KMS-11 (cell line): ENCODE measurements around the gene ADNP.

Experiments
- H2AFZ ChIP-seq: fragments of 200-600 bp; sonication (generic); 2 replicates; pipeline ENCODE4 v1.6.1; 2016; ENCODE audit warnings: antibody characterized with exemption, mixed run types, low read depth
- H3K27ac ChIP-seq: fragments of 200-600 bp; sonication (generic); 2 replicates; pipeline ENCODE4 v1.6.1; 2016; ENCODE audit warnings: mild to moderate bottlenecking, mixed run types
- H3K27me3 ChIP-seq: fragments of 200-600 bp; sonication (generic); 2 replicates; pipeline ENCODE4 v1.6.1; 2017; ENCODE audit warnings: mild to moderate bottlenecking, low read depth, mixed run types, moderate library complexity; ENCODE audit not compliant: insufficient read depth
- H3K36me3 ChIP-seq: fragments of 200-600 bp; sonication (generic); 2 replicates; pipeline ENCODE4 v1.6.1; 2017; ENCODE audit warnings: mild to moderate bottlenecking, mixed run types; ENCODE audit not compliant: insufficient read depth
- H3K4me1 ChIP-seq: fragments of 200-600 bp; sonication (generic); 2 replicates; pipeline ENCODE4 v1.6.1; 2016; ENCODE audit warnings: mild to moderate bottlenecking, low read depth, mixed run types; ENCODE audit not compliant: poor library complexity, severe bottlenecking
- H3K4me2 ChIP-seq: fragments of 200-600 bp; sonication (generic); 2 replicates; pipeline ENCODE4 v1.7.0; 2016; ENCODE audit warnings: mild to moderate bottlenecking, mixed run types
- H3K4me3 ChIP-seq: fragments of 200-600 bp; sonication (generic); IDR thresholded peaks from 2 replicates; pipeline ENCODE4 v1.6.1; 2017; ENCODE audit warnings: low read depth, low read length, mixed read lengths; ENCODE audit not compliant: insufficient read depth
- H3K79me2 ChIP-seq: fragments of 200-600 bp; sonication (generic); 2 replicates; pipeline ENCODE4 v1.6.1; 2016; ENCODE audit warnings: low read depth, mixed run types; ENCODE audit not compliant: insufficient read depth
- H3K9ac ChIP-seq: fragments of 200-600 bp; sonication (generic); 2 replicates; pipeline ENCODE4 v1.6.1; 2016; ENCODE audit warnings: mild to moderate bottlenecking, mixed run types
- H4K20me1 ChIP-seq: fragments of 200-600 bp; sonication (generic); 2 replicates; pipeline ENCODE4 v1.6.1; 2016; ENCODE audit warnings: mild to moderate bottlenecking, mixed run types; ENCODE audit not compliant: insufficient read depth
- TF ChIP-seq, protein P1 (sequence below): fragments of 200-600 bp; sonication (generic); conservative IDR thresholded peaks from 2 replicates; pipeline ENCODE4 v1.6.1; 2017; ENCODE audit warnings: low read depth, mild to moderate bottlenecking, antibody characterized with exemption, low read length, moderate library complexity, mixed read lengths

Gene ADNP

DNA sequence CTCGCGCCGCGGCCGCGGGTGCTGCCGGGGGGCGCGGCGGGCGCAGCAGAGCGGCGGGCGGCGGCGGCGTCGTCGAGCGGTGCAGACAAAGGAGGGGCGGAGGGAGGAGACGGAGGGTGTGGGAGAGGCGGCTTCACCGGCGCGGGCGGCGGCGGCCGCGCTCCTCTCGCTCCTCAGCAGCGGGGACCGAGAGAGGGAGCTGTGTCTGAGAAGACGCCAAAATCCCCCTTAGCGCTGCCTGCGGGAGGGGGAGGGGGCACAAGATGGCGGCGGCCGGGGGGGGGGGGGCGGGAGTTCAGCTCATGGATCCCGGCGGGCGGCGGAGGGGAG lies 296 bp downstream of the ADNP start:
- TF ChIP-seq, protein P1, sequence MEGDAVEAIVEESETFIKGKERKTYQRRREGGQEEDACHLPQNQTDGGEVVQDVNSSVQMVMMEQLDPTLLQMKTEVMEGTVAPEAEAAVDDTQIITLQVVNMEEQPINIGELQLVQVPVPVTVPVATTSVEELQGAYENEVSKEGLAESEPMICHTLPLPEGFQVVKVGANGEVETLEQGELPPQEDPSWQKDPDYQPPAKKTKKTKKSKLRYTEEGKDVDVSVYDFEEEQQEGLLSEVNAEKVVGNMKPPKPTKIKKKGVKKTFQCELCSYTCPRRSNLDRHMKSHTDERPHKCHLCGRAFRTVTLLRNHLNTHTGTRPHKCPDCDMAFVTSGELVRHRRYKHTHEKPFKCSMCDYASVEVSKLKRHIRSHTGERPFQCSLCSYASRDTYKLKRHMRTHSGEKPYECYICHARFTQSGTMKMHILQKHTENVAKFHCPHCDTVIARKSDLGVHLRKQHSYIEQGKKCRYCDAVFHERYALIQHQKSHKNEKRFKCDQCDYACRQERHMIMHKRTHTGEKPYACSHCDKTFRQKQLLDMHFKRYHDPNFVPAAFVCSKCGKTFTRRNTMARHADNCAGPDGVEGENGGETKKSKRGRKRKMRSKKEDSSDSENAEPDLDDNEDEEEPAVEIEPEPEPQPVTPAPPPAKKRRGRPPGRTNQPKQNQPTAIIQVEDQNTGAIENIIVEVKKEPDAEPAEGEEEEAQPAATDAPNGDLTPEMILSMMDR: no peak
- Histone ChIP-seq H3K36me3 (peaks cover 3% of the 10 kb centered on the region; the same call in 1 of the 2 replicates), H3K4me1 (peaks cover 41% of the 10 kb centered on the region)

DNA sequence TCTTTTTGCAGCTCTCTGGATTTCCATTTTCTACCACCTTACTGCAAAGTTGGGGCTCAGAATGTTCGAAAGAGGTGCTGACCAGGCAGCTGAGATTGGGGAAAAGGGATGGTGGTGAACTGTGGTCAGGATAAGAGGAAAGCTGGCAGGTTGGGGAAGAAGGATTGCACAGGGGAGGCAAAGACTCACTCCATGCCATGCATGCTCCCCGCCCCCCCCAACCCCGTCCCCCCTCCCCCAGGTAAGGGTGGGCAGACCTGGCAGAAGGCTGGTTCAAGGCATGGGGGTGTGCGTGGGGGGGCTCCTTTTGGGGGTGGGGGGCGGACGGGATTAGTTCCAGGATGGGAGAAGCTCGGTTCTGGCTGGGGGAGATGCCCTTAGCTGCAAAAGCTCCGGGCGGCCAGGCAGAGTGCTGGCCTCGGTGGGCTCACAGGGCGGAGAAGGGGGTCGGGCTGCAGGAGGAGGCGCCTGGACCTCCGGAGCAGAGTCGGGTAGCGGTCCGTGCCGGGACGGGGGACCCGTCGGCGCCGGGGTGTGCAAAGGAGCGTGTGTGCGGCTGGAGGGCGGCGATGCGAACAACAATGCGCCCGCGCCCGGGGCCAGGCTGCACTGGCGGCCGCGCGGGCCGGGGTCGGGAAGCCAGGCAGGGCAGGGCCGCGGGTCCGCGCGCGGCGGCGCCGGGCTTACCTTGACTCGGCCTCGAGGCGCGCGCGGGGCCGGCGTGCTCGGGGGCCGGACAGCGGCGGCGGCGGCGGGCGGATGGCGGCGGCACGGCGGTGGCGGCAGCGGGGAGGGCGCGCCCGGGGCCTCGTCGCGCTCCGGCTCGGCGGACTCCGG lies 880 bp downstream of the ADNP start:
- no peaks in the 10 kb centered on the region for H3K27me3 ChIP-seq
- peaks cover 48% of the 10 kb centered on the region for H3K79me2 ChIP-seq
- peaks cover 37% of the 10 kb centered on the region for H4K20me1 ChIP-seq
- H2AFZ ChIP-seq: no peak overlapping the region
- H3K27ac ChIP-seq: peak overlapping the region; percentile 79
- peak overlapping the region; percentile 97 for H3K4me2 ChIP-seq
- no peak overlapping the region for H3K4me3 ChIP-seq
- H3K9ac ChIP-seq: peak overlapping the region; percentile 91
- peaks cover 47% of the 10 kb centered on the region for H3K4me1 ChIP-seq
- H3K36me3 ChIP-seq: peaks cover 3% of the 10 kb centered on the region; the same call in 1 of the 2 replicates
- TF ChIP-seq, protein P1: no peak

More for the DNA sequence above, 296 bp downstream of the ADNP start:
- no peak overlapping the region for H3K4me2 ChIP-seq
- peaks cover 42% of the 10 kb centered on the region for H3K79me2 ChIP-seq
- no peaks in the 10 kb centered on the region for H3K27me3 ChIP-seq
- H3K9ac ChIP-seq: peak overlapping the region; percentile 87; the same call in 1 of the 2 replicates
- H2AFZ ChIP-seq: no peak overlapping the region
- H4K20me1 ChIP-seq: peaks cover 31% of the 10 kb centered on the region
- peak overlapping the region; percentile 88 for H3K27ac ChIP-seq
- no peak overlapping the region for H3K4me3 ChIP-seq

DNA sequence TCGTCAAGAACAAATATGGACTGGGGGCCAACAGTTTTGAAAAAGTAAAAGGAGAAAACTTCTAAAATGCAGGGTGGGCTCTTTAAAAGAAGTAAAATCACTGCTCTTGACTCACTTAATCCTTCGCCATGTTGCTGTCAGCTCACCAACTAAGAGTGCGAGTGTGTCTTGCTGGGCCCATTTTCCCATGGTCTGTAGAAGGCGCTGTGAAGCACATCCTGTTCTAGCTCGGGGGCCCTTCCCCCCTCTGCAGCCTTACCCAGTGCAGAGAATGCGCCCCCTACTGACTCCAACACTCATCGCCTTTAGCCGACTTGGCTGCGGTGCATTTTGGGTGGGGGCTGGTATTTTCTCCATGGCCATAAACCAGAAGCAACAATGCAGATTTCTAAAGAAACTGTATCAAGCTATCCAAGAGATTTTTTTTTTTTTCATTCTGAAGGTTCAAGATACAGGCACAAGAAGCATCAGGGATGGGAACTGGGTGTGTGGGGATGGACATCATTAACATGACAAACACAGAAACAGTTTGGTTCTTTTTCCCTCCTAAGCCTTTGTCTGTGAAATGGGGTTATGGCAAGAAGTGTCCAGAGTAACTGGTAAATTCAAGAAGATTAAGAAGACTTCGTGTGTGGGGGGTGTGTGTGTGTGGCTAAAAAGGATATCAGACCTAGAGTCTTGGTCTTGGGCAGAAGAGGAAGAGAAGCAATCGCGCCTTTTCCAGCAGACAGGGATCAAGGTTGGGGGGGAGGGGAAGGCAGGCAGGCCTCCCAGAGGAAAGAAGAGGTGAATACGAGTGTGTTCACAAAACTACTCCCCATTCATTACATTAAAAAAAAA lies 1.7 kb downstream of the ADNP start:
- Histone ChIP-seq H3K27me3 (no peaks in the 10 kb centered on the region), H3K36me3 (peaks cover 3% of the 10 kb centered on the region; the same call in 1 of the 2 replicates), H3K4me2 (peak overlapping the region; percentile 97), H3K9ac (peak overlapping the region; percentile 91), H3K27ac (peak overlapping the region; percentile 79), H3K79me2 (peaks cover 56% of the 10 kb centered on the region), H3K4me3 (no peak overlapping the region), H2AFZ (no peak overlapping the region), H3K4me1 (peaks cover 55% of the 10 kb centered on the region), H4K20me1 (peaks cover 44% of the 10 kb centered on the region)
- TF ChIP-seq, protein P1: peak; percentile 100

DNA sequence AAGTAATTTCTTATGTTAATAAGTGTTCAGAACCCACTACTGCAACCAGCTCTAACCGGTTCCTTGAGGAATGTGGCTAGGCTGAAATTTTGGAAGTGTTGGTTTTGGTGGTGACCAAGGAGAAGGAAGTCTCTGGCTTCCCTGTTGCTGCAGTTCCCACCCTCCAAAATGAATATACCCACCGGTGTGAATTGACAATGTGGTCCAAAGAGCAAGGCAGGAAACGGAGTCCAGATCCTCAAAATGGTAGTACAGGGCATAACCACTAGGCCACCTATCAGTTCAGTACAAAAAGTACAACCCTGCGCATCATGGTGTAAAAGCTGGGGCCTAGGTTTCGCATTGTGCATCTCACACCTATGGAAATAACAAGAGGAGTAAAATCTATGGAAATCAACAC lies 2.8 kb downstream of the ADNP start:
- peaks cover 65% of the 10 kb centered on the region for H3K4me1 ChIP-seq
- H4K20me1 ChIP-seq: peaks cover 55% of the 10 kb centered on the region
- no peak overlapping the region for H3K27ac ChIP-seq
- H3K9ac ChIP-seq: no peak overlapping the region; the same call in 1 of the 2 replicates
- no peak overlapping the region for H2AFZ ChIP-seq
- no peaks in the 10 kb centered on the region for H3K27me3 ChIP-seq
- H3K4me2 ChIP-seq: peak overlapping the region; percentile 52
- no peak overlapping the region for H3K4me3 ChIP-seq
- peaks cover 5% of the 10 kb centered on the region; the same call in 1 of the 2 replicates for H3K36me3 ChIP-seq
- TF ChIP-seq, protein P1: no peak; the same call in 1 of the 2 replicates
- peaks cover 66% of the 10 kb centered on the region for H3K79me2 ChIP-seq
